COLO668 (cell line): ENCODE measurements around the gene CKAP4.

Source experiments
- DNase-seq: peaks from one replicate; lab custom pipeline; 2025; ENCODE audit not compliant: unreplicated experiment; lab: John Stamatoyannopoulos, UW

CKAP4 gene

DNA sequence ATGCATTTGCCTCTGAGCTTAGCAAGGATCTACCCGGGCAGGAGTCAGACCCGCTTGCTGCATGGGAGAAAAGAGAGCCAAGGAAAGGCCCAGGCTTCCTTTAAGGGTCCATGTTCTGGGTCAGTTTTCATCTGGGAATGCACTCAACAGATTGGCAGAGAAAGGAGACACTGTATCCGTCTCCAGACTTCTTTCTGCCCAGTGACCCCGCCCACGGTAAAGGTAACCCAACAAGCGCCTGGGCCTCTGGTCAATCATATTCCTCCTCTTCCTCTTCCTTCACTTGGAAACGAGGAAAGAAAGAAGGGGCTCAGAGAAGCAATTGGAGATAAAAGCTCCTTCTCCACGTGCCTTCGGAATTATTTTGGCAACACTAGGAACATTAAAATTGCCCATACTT, 27.6 kb upstream of the CKAP4 start:
- DNase-seq: no peak

DNA sequence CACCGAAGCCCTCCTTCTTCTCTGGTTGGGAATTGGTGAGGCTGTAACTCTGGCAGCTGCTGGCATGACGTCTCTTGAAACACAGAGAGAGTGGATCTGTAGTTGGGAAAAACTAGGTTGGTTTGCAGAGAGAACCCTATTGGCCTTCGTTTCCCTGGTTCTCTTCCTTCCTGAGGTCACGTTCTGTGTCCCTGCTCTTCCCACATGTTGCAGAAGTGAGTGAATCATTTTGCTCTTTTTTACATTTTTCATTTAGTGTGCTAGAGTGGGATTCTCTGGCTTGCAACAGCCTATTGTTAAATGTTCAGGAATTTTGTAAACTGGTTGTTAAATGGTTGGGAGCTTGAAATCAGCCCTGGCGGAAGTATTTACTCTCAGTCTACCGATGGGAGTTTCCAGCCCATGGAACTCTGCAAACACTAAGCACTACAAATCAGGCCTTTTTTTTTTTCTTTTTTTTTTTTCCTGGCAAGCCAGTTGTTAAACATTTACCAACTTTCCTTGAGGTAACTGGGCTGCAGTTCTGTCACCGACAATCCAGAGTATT, 26.8 kb upstream of the CKAP4 start:
- no peak for DNase-seq

DNA sequence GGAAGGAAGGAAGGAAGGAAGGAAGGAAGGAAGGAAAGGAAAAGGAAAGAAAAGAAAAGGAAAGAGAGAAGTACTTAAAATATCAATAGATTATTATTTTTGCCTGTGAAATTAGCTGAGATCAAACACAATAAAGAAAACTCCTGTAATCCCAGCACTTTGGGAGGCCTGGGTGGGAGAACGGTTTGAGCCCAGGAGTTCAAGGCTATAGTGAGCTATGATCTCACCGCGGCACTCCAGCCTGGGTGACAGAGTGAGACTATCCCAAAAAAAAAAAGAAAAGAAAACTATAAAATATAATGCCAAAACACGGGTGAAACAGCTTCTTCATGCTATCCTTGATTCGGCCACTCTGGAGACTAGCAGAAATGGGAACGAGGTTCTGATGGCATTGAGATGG, 26.2 kb upstream of the CKAP4 start:
- no peak for DNase-seq

DNA sequence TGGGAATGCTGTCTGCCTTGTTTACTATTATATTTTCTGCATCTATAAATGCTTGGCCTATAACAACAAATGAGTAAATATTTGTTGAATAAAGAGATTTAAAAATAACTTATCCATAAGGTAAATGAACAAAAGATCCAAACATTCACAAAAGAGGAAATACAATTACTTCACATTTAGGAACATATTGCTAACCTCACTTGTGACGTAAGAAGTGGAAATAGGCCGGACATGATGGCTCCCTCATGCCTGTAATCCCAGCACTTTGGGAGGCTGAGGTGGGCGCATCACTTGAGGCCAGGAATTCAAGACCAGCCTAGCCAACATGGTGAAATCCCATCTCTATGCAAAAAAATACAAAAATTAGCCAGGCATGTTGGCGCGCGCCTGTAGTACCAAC, 25.7 kb upstream of the CKAP4 start:
- DNase-seq: no peak

GRCh38 chr12:106271575-106272505, 24.0 kb upstream of the CKAP4 start:
- no peak for DNase-seq

GRCh38 chr12:106269150-106269771, 21.4 kb upstream of the CKAP4 start:
- no peak for DNase-seq

- DNase-seq: no peak
Measured at GRCh38 chr12:106267535-106267934, 19.7 kb upstream of the CKAP4 start.

- no peak for DNase-seq
Measured at GRCh38 chr12:106265116-106265515, 17.3 kb upstream of the CKAP4 start.

- DNase-seq: no peak
Measured at GRCh38 chr12:106258935-106259334, 11.1 kb upstream of the CKAP4 start.

GRCh38 chr12:106258226-106258625, 10.4 kb upstream of the CKAP4 start:
- no peak for DNase-seq

DNA sequence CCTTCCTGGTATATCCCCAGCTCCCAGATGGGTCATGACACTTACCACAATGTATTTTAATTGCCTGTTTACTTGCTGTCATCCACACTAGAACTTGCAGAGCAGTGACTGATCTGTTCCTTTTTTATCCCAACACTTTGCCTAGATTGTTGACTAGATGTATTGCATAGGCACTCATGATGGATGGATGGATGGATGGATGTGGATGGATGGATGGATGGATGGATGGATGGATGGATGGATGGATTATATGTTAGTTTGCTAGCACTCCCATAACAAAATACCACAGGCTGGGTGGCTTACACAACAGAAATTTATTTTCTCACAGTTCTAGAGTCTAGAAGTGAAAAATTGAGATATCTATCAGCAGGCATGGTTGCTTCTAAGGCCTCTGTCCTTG, 8.7 kb upstream of the CKAP4 start:
- no peak for DNase-seq

DNA sequence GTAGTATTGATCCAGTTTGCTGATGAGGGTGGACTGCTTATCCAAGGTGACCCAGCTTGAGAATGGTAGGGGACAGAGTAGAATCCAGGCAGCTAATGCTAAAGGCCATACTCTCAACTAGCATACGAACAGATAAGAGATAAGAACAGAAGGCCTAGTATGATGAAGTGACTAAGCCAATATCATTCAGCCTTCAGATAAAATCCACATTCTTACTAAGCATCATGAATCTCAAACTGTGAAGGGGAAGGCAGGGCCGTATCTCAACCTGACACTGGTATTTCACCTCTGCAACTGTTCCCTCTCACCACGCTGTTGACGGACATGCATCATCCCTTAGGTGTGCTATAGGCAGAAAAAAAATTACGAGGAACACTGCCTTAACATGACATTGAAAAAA, 8.1 kb upstream of the CKAP4 start:
- no peak for DNase-seq

DNA sequence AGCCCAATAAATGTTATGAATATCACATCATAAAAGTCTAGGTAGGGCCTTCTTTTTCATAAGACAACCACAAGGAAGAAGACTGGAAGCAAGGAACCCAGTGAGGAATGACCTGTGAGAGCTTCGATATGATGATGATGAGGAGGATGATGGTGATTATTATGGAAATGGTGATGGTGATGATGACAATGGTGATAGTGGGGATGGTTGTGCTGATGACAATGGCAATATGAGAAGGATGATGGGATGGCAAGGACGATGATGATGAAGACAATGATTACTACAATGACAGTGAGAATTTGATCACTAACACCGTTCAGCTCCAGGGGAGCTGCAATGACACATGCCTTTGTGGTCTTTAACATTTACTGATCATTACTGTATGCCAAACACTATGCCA, 7.7 kb upstream of the CKAP4 start:
- no peak for DNase-seq

DNA sequence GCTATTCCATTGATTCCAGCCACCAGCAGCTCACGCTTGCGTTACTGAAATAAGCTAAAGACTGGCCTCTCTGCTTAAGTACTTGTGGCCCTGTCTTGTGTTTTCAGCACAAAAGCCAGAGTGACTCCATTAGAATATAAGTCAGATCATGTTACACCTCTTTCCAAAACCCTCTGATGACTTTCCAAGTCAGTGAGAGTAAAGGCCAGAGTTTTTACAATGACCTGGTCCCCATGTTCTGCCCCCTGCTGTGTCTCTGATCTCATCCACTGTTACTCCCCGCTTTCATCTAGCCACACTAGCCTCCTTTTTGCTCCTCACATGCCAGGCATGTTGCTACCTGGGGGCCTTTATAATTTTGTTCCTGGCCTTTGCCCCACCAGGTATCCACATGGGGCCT, 6.9 kb upstream of the CKAP4 start:
- DNase-seq: no peak

DNA sequence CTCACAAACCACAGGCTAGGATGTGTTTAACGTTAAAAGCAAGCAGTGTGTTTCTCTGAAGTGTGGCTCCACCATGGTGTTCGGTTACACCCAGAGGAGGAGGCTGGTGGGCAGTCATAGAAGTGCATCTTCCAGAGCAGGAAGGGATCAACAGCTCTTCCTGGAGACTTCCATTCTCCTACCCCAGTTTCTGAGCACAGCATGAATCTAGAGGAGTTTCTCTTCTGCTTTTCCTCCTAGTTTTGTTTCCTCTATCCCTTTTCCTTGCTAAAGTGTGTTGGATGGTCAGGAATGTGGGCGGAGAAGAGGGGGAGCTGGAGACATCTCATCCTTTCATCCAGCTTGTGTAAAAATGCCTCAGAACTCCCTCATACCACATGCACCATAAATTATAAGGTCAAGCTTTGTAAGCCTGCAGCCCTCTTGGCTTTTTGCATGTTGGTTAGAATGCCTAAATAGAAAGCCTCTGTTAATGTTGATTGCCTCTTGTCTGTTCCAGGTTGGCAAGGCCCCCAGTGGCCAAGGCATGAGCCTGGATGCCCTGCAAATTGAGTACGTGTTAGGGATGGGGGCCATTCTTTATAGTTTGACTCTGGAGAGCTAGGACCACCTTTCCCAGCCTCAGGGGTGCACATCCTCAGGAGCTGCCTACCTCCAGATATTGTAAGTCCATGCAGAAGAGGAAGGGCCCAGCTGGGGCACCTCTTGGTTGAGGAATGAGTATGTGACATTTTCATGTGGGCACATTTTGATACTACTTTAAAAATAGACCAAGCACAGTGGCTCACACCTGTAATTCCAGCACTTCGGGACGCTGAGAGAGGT, 4.0 kb upstream of the CKAP4 start:
- DNase-seq: no peak

GRCh38 chr12:106249411-106250135, 1.8 kb upstream of the CKAP4 start:
- DNase-seq: no peak

DNA sequence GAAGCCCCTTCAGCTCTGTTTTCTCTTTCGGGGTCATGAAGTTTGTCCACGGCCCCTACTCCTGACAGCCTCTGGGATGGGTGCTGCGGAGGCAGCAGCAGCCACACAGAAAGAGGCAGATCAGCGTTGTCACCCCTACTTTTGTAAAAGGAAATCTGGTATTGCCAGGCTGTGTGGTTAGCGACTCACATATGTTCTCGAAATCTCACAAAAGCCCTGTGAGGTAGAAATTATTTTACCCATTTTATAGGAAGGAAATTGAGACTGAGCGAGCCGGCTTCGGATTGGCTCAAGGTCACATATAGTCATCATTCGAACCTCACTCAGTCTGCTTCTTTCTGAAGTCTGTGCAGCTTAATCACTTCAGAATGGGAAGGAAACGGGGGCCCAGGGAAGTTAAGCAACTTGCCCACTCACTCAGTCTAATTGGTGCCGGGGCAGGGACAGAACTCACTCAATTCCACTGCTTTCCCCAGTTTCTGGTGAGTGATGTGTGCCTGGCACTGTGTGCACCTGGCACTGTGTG, 1.1 kb upstream of the CKAP4 start:
- no peak for DNase-seq

DNA sequence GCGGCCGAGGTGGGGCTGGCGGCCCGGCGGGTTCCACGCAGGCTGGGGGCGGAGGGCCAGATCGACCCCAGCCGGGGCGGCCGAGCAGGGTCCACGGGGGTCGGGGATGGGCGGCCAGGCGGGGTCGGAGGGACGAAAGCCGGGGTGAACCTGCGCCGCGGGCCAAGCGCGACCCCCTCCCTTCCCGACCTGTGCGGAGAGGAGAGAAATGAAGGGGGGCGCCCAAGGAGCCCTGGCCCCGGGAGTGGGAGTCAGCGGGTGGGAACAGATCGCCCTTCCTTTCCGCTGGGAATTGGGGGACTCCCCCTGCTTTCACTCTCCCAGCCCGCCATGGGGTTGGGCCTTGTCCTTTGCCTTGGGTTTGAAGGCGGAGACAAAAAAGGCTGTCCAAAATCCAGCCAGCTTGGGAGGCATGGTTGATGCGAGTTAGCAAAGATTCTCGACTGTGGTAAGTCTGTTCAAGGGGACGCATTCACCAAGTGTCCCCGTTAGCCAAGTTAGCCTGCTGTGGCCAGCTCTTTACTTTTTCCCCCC, 559 bp upstream of the CKAP4 start:
- DNase-seq: no peak

DNA sequence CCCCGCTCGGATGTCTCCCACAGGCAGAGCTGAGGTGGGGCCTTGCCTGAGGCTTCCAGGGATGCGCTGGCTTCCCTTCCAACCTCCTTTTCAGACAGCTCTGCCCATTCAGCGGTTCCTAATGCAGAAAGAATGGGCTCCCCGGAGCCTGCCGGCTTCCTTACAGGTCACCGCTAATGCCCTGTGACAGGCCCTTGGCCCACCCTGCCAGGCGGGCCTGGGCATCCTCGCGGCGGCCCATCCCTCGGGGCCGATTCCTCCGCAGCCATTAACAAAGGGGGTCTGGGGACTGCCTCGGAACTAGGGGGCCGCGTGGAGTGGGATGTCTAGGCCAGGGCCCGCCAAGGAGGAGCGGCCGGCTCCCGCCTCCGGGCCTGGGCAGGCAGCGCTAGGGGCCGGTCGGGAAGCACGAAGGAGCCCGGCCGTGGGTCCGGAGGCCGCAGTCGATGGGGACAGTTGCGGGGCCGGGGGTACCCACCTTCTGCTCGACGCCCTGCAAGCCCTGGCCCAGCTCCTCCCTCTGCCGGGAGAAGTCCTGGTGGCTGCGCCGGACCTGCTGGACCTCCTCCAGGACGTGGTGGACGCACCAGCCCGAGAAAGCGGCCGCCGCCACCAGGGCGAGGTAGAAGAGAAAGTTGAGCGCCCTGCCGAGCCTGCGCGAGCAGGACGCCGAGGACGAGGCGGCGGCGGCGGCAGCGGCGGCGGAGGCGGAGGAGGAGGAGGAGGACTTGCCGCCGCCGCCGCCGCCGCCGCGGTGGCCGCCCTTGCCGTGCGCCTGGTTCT, 738 bp downstream of the CKAP4 start:
- peak; percentile 73 for DNase-seq
